HG03139 (cell line): Measurements from ENCODE around the gene CDR2L.
A peak's percentile ranks its signal among the peaks of the same experiment; 100 is the strongest.
"Not testable (repeated sequence)": the region's sequence is repeated elsewhere in the genome, so short reads cannot be mapped to it uniquely, and the experiment has no call there.

Source experiments
- ATAC-seq: cut with Tn5 transposase; IDR thresholded peaks from one replicate; pipeline ENCODE4 v1.9.1; 2021; ENCODE audit not compliant: unreplicated experiment

CDR2L gene

GRCh38 chr17:75008373-75008772 lies 20.9 kb downstream of the CDR2L start:
- no peak for ATAC-seq

GRCh38 chr17:75009139-75009724 lies 21.8 kb downstream of the CDR2L start:
- ATAC-seq: no peak

GRCh38 chr17:75010683-75011400 lies 23.4 kb downstream of the CDR2L start:
- ATAC-seq: no peak

- ATAC-seq: no peak
Observed at GRCh38 chr17:75011401-75012095, 24.1 kb downstream of the CDR2L start.

- no peak for ATAC-seq
Observed at GRCh38 chr17:75012096-75012345, 24.6 kb downstream of the CDR2L start.

- ATAC-seq: peak; percentile 71
Observed at GRCh38 chr17:75012346-75013091, 25.1 kb downstream of the CDR2L start, which contains the start of gene MRPL58. TSS of gene MRPL58 (plus strand) at chr17:75012670. CDS start at chr17:75012687, 17 bp downstream.

GRCh38 chr17:75013092-75013559 lies 25.7 kb downstream of the CDR2L start:
- ATAC-seq: no peak

- ATAC-seq: no peak
Observed at GRCh38 chr17:75019146-75019545, 31.7 kb downstream of the CDR2L start.

GRCh38 chr17:75019710-75020109 lies 32.3 kb downstream of the CDR2L start:
- no peak for ATAC-seq

- ATAC-seq: no peak
Observed at GRCh38 chr17:75020331-75021110, 33.1 kb downstream of the CDR2L start.

GRCh38 chr17:75024686-75025397 lies 37.4 kb downstream of the CDR2L start:
- ATAC-seq: no peak

GRCh38 chr17:75025398-75025734 lies 37.9 kb downstream of the CDR2L start:
- not testable (repeated sequence) for ATAC-seq

- not testable (repeated sequence) for ATAC-seq
Observed at GRCh38 chr17:75026650-75027049, 39.2 kb downstream of the CDR2L start.

- ATAC-seq: no peak
Observed at GRCh38 chr17:75030161-75030560, 42.7 kb downstream of the CDR2L start.

- no peak for ATAC-seq
Observed at GRCh38 chr17:75031972-75032719, 44.7 kb downstream of the CDR2L start.

- ATAC-seq: no peak
Observed at GRCh38 chr17:75032720-75033280, 45.4 kb downstream of the CDR2L start.

- peak; percentile 33 for ATAC-seq
Observed at GRCh38 chr17:75033346-75034235, 46.2 kb downstream of the CDR2L start.

- ATAC-seq: peak; percentile 57
Observed at GRCh38 chr17:75034236-75034908, 46.9 kb downstream of the CDR2L start.
